ENCODE measurements around the gene DUSP15.

DNA sequence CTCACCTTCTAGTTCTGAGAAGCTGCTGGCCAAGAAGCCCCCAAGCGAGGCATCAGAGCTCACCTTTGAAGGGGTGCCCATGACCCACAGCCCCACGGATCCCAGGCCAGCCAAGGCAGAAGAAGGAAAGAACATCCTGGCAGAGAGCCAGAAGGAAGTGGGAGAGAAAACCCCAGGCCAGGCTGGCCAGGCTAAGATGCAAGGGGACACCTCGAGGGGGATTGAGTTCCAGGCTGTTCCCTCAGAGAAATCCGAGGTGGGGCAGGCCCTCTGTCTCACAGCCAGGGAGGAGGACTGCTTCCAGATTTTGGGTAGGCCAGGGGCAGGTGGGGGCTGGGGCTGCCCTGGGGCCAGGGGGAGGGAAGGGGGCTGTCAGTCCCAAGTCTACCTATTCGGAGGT, 48.9 kb downstream of the DUSP15 start:
- TF ChIP-seq, protein P1, sequence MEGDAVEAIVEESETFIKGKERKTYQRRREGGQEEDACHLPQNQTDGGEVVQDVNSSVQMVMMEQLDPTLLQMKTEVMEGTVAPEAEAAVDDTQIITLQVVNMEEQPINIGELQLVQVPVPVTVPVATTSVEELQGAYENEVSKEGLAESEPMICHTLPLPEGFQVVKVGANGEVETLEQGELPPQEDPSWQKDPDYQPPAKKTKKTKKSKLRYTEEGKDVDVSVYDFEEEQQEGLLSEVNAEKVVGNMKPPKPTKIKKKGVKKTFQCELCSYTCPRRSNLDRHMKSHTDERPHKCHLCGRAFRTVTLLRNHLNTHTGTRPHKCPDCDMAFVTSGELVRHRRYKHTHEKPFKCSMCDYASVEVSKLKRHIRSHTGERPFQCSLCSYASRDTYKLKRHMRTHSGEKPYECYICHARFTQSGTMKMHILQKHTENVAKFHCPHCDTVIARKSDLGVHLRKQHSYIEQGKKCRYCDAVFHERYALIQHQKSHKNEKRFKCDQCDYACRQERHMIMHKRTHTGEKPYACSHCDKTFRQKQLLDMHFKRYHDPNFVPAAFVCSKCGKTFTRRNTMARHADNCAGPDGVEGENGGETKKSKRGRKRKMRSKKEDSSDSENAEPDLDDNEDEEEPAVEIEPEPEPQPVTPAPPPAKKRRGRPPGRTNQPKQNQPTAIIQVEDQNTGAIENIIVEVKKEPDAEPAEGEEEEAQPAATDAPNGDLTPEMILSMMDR (IDR thresholded peaks at IDR 0.05; ENCODE audit: poor library complexity, severe bottlenecking), result no peak
- TF ChIP-seq SMC3 (conservative IDR thresholded peaks at IDR 0.05; ENCODE audit: poor library complexity), result no peak
- no peak for TF ChIP-seq RAD21 (conservative IDR thresholded peaks at IDR 0.05)
